ENCODE data around the gene SYNJ2.

DNA sequence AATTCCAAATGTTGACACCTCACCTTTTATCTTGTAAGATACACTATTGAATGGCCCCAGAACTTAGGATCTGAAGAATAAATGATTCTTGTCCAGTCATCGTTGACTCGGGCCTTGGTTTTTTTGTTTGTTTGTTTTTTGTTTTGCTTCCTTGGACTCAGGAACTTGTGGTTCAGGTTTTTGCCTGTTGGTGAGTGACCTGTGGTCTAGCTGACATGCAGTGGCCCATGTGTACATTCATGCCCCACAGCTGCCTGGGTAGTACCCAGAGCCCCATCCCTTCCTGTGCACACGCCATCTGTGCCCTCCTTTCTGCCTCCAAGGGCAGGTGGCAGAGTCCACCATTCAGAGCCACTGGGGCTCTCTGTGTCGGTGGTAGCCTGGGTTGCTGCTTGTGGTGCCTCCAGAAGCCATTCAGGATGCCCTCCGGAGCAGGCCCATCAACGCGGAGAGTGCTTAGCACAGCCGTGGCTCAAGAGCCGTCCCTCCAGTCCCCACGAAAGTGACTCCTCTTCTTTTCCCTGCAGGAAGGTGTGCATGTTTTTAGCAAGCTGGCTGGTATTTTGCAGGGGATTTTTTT is 85.9 kb downstream of the SYNJ2 start:
- TF ChIP-seq, protein P1, sequence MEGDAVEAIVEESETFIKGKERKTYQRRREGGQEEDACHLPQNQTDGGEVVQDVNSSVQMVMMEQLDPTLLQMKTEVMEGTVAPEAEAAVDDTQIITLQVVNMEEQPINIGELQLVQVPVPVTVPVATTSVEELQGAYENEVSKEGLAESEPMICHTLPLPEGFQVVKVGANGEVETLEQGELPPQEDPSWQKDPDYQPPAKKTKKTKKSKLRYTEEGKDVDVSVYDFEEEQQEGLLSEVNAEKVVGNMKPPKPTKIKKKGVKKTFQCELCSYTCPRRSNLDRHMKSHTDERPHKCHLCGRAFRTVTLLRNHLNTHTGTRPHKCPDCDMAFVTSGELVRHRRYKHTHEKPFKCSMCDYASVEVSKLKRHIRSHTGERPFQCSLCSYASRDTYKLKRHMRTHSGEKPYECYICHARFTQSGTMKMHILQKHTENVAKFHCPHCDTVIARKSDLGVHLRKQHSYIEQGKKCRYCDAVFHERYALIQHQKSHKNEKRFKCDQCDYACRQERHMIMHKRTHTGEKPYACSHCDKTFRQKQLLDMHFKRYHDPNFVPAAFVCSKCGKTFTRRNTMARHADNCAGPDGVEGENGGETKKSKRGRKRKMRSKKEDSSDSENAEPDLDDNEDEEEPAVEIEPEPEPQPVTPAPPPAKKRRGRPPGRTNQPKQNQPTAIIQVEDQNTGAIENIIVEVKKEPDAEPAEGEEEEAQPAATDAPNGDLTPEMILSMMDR (IDR thresholded peaks at IDR 0.05; ENCODE audit: low read depth, low read length), result no peak
- no peak for TF ChIP-seq EZH2phosphoT487 (IDR thresholded peaks at IDR 0.05; ENCODE audit: low read depth)
